SK-N-SH (cell line): Measurements from ENCODE around the gene PCDHB9.
"Not testable (repeated sequence)": the region's sequence is repeated elsewhere in the genome, so short reads cannot be mapped to it uniquely, and the experiment has no call there.

ENCODE experiments used
- CHD2 ChIP-seq: fragments of 150-350 bp; IDR thresholded peaks from 2 replicates; pipeline ENCODE4 v1.6.1; 2018; ENCODE audit warnings: low read length; ENCODE audit not compliant: partially characterized antibody
- CTCF ChIP-seq: fragments of 200-600 bp; sonication (generic); IDR thresholded peaks from 2 replicates; pipeline ENCODE4 v1.6.1; 2017; ENCODE audit warnings: antibody characterized with exemption, mild to moderate bottlenecking, moderate library complexity
- ELF1 ChIP-seq: IDR thresholded peaks from 2 replicates; pipeline ENCODE4 v1.4.0; 2012
- EP300 ChIP-seq, 2 experiments: IDR thresholded peaks; 2 replicates each; pipeline versions ENCODE4 v1.4.0 to v1.6.1; 2012; ENCODE audit warnings: borderline replicate concordance in 1 of 2, low read depth in 1 of 2, low read length in 1 of 2
- JUND ChIP-seq: IDR thresholded peaks from 2 replicates; pipeline ENCODE4 v1.4.0; 2012
- MAX ChIP-seq: IDR thresholded peaks from 2 replicates; pipeline ENCODE4 v1.4.0; 2012; ENCODE audit warnings: low read depth
- NFIC ChIP-seq: IDR thresholded peaks from 2 replicates; pipeline ENCODE4 v1.4.0; 2012; ENCODE audit warnings: borderline replicate concordance
- RCOR1 ChIP-seq: fragments of 150-350 bp; IDR thresholded peaks from 2 replicates; pipeline ENCODE4 v1.6.1; 2017; ENCODE audit warnings: antibody characterized with exemption, low read length
- RFX5 ChIP-seq: IDR thresholded peaks from 2 replicates; pipeline ENCODE4 v1.6.1; 2012; ENCODE audit warnings: mild to moderate bottlenecking, improper control_type of control experiment, low read length
- SIN3A ChIP-seq: IDR thresholded peaks from 2 replicates; pipeline ENCODE4 v1.6.1; 2012; ENCODE audit warnings: low read depth, mild to moderate bottlenecking, low read length, moderate library complexity, borderline replicate concordance
- SMC3 ChIP-seq: IDR thresholded peaks from 2 replicates; pipeline ENCODE4 v1.6.1; 2012; ENCODE audit warnings: low read depth, low read length, improper control_type of control experiment
- TAF1 ChIP-seq: IDR thresholded peaks from 2 replicates; pipeline ENCODE4 v1.6.1; 2012; ENCODE audit warnings: low read depth, mild to moderate bottlenecking, low read length, moderate library complexity, borderline replicate concordance
- TEAD4 ChIP-seq: IDR thresholded peaks from 2 replicates; pipeline ENCODE4 v1.4.0; 2012; ENCODE audit warnings: mild to moderate bottlenecking, borderline replicate concordance; ENCODE audit not compliant: insufficient read depth
- YY1 ChIP-seq: IDR thresholded peaks from 2 replicates; pipeline ENCODE4 v1.4.0; 2012; ENCODE audit warnings: low read depth, mild to moderate bottlenecking

- TF ChIP-seq MAX; JUND; SIN3A; CHD2; ELF1; RFX5; RCOR1; EP300 (IDR thresholded peaks at IDR 0.05; ENCODE audit: borderline replicate concordance in 1 of 2, low read depth in 1 of 2, low read length in 1 of 2); SMC3; NFIC; TAF1; TEAD4; YY1: not testable (repeated sequence)
- TF ChIP-seq CTCF = peak; percentile 51
These were observed 9.3 kb upstream of the PCDHB9 start, which contains the start of gene PCDHB8 for GRCh38 chr5:141177577-141178191.
